Uterus (tissue), 2 donors: ENCODE results near the gene BLMH.

ENCODE experiments used
- POLR2A ChIP-seq, 2 donors: fragments of 450-650 bp; IDR thresholded peaks; one replicate each; pipeline ENCODE4 v1.6.1; 2016; ENCODE audit warnings: antibody characterized with exemption in 2 of 2, mild to moderate bottlenecking in 1 of 2, moderate library complexity in 1 of 2
- TF ChIP-seq, protein P1 (sequence below), 4 experiments: fragments of 200-600 bp in 2 of 4; fragments of 450-650 bp in 2 of 4; sonication (generic) in 2 of 4; IDR thresholded peaks; one replicate each; pipeline ENCODE4 v1.5.1; 2016 to 2019; ENCODE audit warnings: antibody characterized with exemption in 4 of 4, mild to moderate bottlenecking in 2 of 4, moderate library complexity in 1 of 4

DNA sequence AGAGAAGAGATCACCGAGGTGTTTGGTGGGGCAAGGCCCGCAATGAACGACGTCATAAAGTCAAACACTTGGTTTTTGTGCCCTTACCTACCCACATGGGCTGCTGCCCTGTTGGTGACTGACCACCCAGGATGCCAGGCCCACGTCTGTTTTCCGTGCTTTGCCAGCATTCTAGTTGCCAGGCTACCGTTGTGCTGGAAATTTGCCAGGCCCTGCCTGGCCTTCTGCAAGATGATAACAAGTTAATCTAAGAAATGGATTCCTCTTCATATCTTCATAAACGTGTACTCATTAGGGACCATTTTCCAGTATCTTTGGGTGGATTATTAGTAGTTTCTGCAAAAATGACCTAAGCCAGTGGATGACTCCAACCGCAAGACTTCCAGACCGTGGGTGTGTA, 91.6 kb downstream of the BLMH start:
- TF ChIP-seq, protein P1, sequence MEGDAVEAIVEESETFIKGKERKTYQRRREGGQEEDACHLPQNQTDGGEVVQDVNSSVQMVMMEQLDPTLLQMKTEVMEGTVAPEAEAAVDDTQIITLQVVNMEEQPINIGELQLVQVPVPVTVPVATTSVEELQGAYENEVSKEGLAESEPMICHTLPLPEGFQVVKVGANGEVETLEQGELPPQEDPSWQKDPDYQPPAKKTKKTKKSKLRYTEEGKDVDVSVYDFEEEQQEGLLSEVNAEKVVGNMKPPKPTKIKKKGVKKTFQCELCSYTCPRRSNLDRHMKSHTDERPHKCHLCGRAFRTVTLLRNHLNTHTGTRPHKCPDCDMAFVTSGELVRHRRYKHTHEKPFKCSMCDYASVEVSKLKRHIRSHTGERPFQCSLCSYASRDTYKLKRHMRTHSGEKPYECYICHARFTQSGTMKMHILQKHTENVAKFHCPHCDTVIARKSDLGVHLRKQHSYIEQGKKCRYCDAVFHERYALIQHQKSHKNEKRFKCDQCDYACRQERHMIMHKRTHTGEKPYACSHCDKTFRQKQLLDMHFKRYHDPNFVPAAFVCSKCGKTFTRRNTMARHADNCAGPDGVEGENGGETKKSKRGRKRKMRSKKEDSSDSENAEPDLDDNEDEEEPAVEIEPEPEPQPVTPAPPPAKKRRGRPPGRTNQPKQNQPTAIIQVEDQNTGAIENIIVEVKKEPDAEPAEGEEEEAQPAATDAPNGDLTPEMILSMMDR (IDR thresholded peaks at IDR 0.05) = no peak
- TF ChIP-seq POLR2A (IDR thresholded peaks at IDR 0.05) = no peak
